ENCODE results near the gene CYP2U1.
"Not testable (repeated sequence)": the region's sequence is repeated elsewhere in the genome, so short reads cannot be mapped to it uniquely, and the experiment has no call there.

Gene CYP2U1

GRCh38 chr4:107917500-107917899 is 13.8 kb upstream of the CYP2U1 start:
- H3K4me3 ChIP-seq (ENCODE audit: low read depth, low read length), result no peak overlapping the region

- no peak overlapping the region for H3K4me3 ChIP-seq (ENCODE audit: low read depth, low read length)
Measured at GRCh38 chr4:107922486-107923473, 8.6 kb upstream of the CYP2U1 start.

- not testable (repeated sequence) for H3K4me3 ChIP-seq (ENCODE audit: low read depth, low read length)
Measured at GRCh38 chr4:107925713-107926112, 5.6 kb upstream of the CYP2U1 start.

GRCh38 chr4:107926875-107927274 is 4.5 kb upstream of the CYP2U1 start:
- H3K4me3 ChIP-seq (ENCODE audit: low read depth, low read length), result not testable (repeated sequence)

- H3K4me3 ChIP-seq (ENCODE audit: low read depth, low read length), result peak overlapping the region; percentile 50
Measured at GRCh38 chr4:107931775-107932321, 499 bp downstream of the CYP2U1 start.

- no peak overlapping the region for H3K4me3 ChIP-seq (ENCODE audit: low read depth, low read length)
Measured at GRCh38 chr4:107935246-107935645, 3.9 kb downstream of the CYP2U1 start.

- no peak overlapping the region for H3K4me3 ChIP-seq (ENCODE audit: low read depth, low read length)
Measured at GRCh38 chr4:107937040-107937439, 5.7 kb downstream of the CYP2U1 start.

- H3K4me3 ChIP-seq (ENCODE audit: low read depth, low read length), result no peak overlapping the region
Measured at GRCh38 chr4:107939307-107939706, 8.0 kb downstream of the CYP2U1 start.

GRCh38 chr4:107945809-107946208 is 14.5 kb downstream of the CYP2U1 start:
- H3K4me3 ChIP-seq (ENCODE audit: low read depth, low read length), result no peak overlapping the region

- H3K4me3 ChIP-seq (ENCODE audit: low read depth, low read length), result no peak overlapping the region
Measured at GRCh38 chr4:107950746-107951540, 19.6 kb downstream of the CYP2U1 start.

- no peak overlapping the region for H3K4me3 ChIP-seq (ENCODE audit: low read depth, low read length)
Measured at GRCh38 chr4:107951551-107951950, 20.2 kb downstream of the CYP2U1 start.

GRCh38 chr4:107956011-107956410 is 24.7 kb downstream of the CYP2U1 start:
- no peak overlapping the region for H3K4me3 ChIP-seq (ENCODE audit: low read depth, low read length)

- no peak overlapping the region for H3K4me3 ChIP-seq (ENCODE audit: low read depth, low read length)
Measured at GRCh38 chr4:107966903-107967302, 35.6 kb downstream of the CYP2U1 start.

GRCh38 chr4:107967519-107967918 is 36.2 kb downstream of the CYP2U1 start:
- H3K4me3 ChIP-seq (ENCODE audit: low read depth, low read length), result not testable (repeated sequence)

GRCh38 chr4:107967921-107968320 is 36.6 kb downstream of the CYP2U1 start:
- not testable (repeated sequence) for H3K4me3 ChIP-seq (ENCODE audit: low read depth, low read length)

- H3K4me3 ChIP-seq (ENCODE audit: low read depth, low read length), result no peak overlapping the region
Measured at GRCh38 chr4:107970063-107970798, 38.9 kb downstream of the CYP2U1 start.

GRCh38 chr4:107972605-107973004 is 41.3 kb downstream of the CYP2U1 start:
- H3K4me3 ChIP-seq (ENCODE audit: low read depth, low read length), result no peak overlapping the region

GRCh38 chr4:107974523-107974922 is 43.2 kb downstream of the CYP2U1 start:
- no peak overlapping the region for H3K4me3 ChIP-seq (ENCODE audit: low read depth, low read length)

GRCh38 chr4:107977482-107977881 is 46.1 kb downstream of the CYP2U1 start:
- H3K4me3 ChIP-seq (ENCODE audit: low read depth, low read length), result no peak overlapping the region

GRCh38 chr4:107977966-107978705 is 46.8 kb downstream of the CYP2U1 start:
- H3K4me3 ChIP-seq (ENCODE audit: low read depth, low read length), result no peak overlapping the region

All from iPS-11a (cell line).